Measurements from ENCODE around the gene DNAJC22. TPM values are rescaled to one million over a fixed set of nuclear protein-coding genes. Genes with fewer than 3 reads are reported as not detected.

The DNAJC22 gene
- total RNA-seq, 2 experiments from 2014 or later = 0.14 TPM; not detected in 1

- no peaks in the 10 kb centered on the region for H3K9me3 Mint-ChIP-seq
- ATAC-seq (no peak), DNase-seq (no peak)
- no peak overlapping the region for H3K27ac Mint-ChIP-seq
- intact Hi-C loops (cut with micrococcal nuclease) = no loop called here
- no peak for TF ChIP-seq CTCF (IDR thresholded peaks at IDR 0.05)
- ChIA-PET POLR2A (no interaction called here), CTCF (interaction anchor here (0.9 to 4.0 kb wide), 3 partner anchors 14 to 127 kb away, joined by 3 to 126 read pairs (median 25); no protein-coding TSS in a partner anchor)
- H3K36me3 Mint-ChIP-seq (ENCODE audit: low read depth) = no peaks in the 10 kb centered on the region
- H3K4me3 Mint-ChIP-seq = no peak overlapping the region
- peaks cover 68% of the 10 kb centered on the region for H3K27me3 Mint-ChIP-seq
- H3K4me1 Mint-ChIP-seq (ENCODE audit: low read depth) = peaks cover 39% of the 10 kb centered on the region
Measured at GRCh38 chr12:49344486-49345050, 2.1 kb upstream of the DNAJC22 start.

GRCh38 chr12:49345051-49345824 lies 1.4 kb upstream of the DNAJC22 start:
- ChIA-PET CTCF (interaction anchor here (0.7 to 6.9 kb wide), 8 partner anchors 10 to 222 kb away, joined by 3 to 145 read pairs (median 63); partner anchors contain the start of genes PRPH and SPATS2), POLR2A (interaction anchor here (1.6 kb wide), 1 partner anchor 49 kb away, joined by 3 read pairs; no protein-coding TSS in a partner anchor)
- peak; percentile 34 for DNase-seq
- no peaks in the 10 kb centered on the region for H3K9me3 Mint-ChIP-seq
- no peaks in the 10 kb centered on the region for H3K36me3 Mint-ChIP-seq (ENCODE audit: low read depth)
- no peak overlapping the region for H3K27ac Mint-ChIP-seq
- intact Hi-C loops (cut with micrococcal nuclease) = no loop called here
- H3K27me3 Mint-ChIP-seq = peaks cover 70% of the 10 kb centered on the region
- ATAC-seq = no peak
- peak overlapping the region; percentile 65 for H3K4me3 Mint-ChIP-seq
- TF ChIP-seq CTCF (IDR thresholded peaks at IDR 0.05) = no peak
- peaks cover 39% of the 10 kb centered on the region for H3K4me1 Mint-ChIP-seq (ENCODE audit: low read depth)

- Mint-ChIP-seq H3K27ac (no peak overlapping the region), H3K4me3 (peak overlapping the region; percentile 65), H3K4me1 (ENCODE audit: low read depth) (peaks cover 39% of the 10 kb centered on the region), H3K27me3 (peaks cover 69% of the 10 kb centered on the region), H3K9me3 (no peaks in the 10 kb centered on the region), H3K36me3 (ENCODE audit: low read depth) (no peaks in the 10 kb centered on the region)
- intact Hi-C loops (cut with micrococcal nuclease) = no loop called here
- no peak for ATAC-seq
- ChIA-PET CTCF (interaction anchor here (0.7 to 6.9 kb wide), 19 partner anchors 11 to 275 kb away, joined by 3 to 145 read pairs (median 10); partner anchors contain the start of genes PRPH, SPATS2 and TROAP), POLR2A (interaction anchor here (1.1 to 1.7 kb wide), 4 partner anchors 20 to 82 kb away, joined by 3 to 6 read pairs (median 4); no protein-coding TSS in a partner anchor)
- no peak for TF ChIP-seq CTCF (IDR thresholded peaks at IDR 0.05)
- no peak for DNase-seq
Measured at GRCh38 chr12:49345825-49346658, 646 bp upstream of the DNAJC22 start.

- ATAC-seq (peak; percentile 59), DNase-seq (peak; percentile 75)
- Mint-ChIP-seq H3K27ac (no peak overlapping the region), H3K36me3 (ENCODE audit: low read depth) (no peaks in the 10 kb centered on the region), H3K4me1 (ENCODE audit: low read depth) (peaks cover 39% of the 10 kb centered on the region), H3K9me3 (no peaks in the 10 kb centered on the region), H3K27me3 (peaks cover 62% of the 10 kb centered on the region), H3K4me3 (peak overlapping the region; percentile 65)
- intact Hi-C loops (cut with micrococcal nuclease) = no loop called here
- ChIA-PET CTCF (interaction anchor here (0.6 to 6.9 kb wide), 65 partner anchors 9 to 365 kb away, joined by 3 to 145 read pairs (median 4); partner anchors contain the start of genes C1QL4, PRPH, SPATS2 and TROAP), POLR2A (interaction anchor here (0.6 to 2.9 kb wide), 5 partner anchors 18 to 84 kb away, joined by 3 to 13 read pairs (median 4); partner anchors contain the start of gene SPATS2)
- TF ChIP-seq CTCF (IDR thresholded peaks at IDR 0.05) = peak; percentile 100
Measured at GRCh38 chr12:49347311-49348193, 864 bp downstream of the DNAJC22 start.

Data from activated CD8-positive, alpha-beta T cell treated with anti-CD3 and anti-CD28 coated beads for 36 hours (primary cell).